ENCODE results near the gene ALOX12B.
A peak's percentile ranks its signal among the peaks of the same experiment; 100 is the strongest.

ALOX12B gene

DNA sequence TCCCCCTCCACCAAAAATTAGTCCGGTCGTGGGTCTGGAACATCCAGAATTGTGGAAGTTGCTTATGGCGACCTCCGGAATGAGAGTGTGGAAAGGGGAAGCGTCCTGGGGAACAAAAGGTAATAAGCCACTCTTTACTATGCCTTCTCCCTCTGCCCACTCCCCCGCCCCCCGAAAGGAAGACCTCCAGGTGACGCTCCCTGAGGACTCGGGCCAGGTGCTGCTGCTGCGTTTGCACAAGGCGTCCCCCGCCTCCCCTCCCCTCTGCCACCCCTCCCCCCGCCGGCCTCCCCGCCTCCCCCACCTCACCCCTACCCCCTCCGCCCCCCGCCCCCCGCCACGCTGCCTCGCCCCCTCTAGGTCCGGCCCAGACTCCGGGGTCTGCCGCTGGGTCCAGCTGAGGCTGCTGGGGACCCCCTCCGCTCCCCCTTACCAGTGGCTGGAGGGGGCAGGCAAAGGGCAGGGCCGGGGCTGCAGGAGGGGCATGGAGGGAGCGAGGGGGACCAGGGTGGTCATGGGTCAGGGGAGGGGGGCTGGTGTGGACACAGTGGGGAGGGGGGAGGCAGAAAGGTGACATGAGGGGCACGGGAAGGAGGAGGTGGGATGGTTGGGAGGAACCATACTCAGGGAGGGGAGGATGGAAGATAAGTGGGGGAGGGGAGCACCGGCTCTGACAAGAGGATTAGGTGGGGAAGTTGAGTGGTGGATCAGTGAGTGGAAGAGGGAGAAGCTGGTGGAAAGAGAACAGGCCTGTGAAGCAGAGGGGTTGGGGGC lies 23.6 kb downstream of the ALOX12B start:
- DNase-seq: no peak

DNA sequence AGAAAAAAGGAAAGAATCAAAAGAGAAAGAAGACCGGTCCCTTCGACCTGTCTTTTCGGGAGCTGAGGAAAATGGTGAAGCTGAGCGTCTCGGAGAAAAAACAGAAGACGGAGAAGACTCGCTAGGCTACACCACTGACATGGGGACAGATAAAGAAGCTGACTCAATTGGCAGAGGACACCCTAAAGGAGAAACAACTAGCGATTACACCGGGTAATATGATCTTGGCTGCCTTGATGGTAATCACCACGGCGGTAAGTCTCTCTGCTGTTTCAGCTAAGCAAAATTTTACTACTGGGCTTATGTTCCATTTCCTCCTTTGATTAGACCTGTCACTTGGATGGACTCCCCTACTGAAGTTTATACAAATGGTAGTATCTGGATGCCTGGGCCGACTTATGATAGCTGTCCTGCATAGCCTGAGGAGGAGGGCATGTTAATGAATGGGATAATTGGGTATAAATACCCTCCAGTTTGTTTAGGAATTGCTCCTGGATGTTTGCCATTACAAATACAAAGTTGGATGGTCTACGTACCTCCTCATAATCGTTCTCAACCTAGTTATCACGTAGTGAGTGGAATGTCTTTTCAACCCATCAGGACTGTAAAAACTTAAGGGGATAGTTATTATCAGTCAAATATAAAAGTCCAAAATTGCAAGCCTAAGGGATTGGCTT lies 24.6 kb downstream of the ALOX12B start:
- DNase-seq: no peak

DNA sequence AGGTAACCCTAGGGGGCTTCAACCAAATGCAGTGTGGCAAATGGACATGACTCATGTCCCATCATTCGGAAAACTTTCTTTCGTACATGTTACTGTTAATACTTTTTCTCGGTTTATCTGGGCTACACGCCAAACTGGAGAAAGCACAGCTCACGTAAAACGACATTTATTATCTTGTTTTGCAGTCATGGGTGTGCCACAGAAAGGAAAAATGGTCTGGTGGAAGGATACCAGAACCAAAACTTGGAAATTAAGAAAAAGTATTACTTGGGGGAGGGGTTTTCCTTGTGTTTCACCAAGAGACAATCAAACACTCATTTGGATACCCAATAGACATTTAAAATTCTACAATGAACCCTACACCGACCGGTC lies 25.1 kb downstream of the ALOX12B start:
- peak; percentile 4 for DNase-seq

DNA sequence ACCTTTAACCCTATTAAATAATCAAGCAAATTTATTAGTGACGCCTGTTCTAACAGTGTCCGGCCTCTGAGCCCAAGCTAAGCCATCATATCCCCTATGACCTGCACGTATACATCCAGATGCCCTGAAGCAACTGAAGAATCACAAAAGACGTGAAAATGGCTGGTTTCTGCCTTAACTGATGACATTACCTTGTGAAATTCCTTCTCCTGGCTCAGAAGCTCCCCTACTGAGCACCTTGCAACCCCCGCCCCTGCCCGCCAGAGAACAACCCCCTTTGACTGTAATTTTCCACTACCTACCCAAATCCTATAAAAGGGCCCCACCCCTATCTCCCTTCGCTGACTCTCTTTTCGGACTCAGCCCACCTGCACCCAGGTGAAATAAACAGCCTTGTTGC lies 25.7 kb downstream of the ALOX12B start:
- peak; percentile 6 for DNase-seq

DNA sequence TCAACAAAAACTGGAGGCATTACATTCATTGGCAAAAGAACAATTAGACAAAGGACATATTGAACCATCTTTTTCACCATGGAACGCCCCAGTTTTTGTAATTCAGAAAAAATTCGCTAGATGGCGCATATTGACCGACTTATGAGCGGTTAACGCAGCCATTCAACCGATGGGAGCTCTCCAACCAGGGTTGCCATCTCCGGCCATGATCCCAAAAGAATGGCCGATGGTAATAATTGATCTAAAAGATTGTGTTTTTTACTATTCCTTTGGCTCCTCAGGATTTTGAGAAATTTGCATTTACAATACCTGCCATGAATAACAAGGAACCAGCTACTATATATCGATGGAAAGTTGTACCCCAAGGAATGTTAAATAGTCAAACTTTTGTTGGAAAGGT lies 27.2 kb downstream of the ALOX12B start:
- DNase-seq: peak; percentile 64

DNA sequence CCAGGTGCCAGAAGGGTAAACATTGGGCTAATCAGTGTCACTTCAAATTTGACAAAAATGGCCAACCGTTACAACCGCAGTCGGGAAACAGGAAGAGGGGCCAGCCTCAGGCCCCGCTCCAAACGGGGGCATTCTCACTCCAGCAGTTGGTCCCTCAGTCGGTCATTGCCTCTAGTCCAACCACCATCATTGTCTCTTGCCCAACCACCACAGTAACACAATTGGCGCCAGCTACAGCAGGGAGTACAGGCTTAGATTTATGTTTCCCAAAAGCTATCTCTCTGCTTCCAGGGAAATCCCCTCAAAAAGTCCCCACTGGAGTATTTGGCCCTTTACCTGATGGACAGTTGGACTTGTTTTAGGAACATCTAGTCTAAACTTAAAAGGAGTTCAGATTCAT lies 28.4 kb downstream of the ALOX12B start:
- no peak for DNase-seq

DNA sequence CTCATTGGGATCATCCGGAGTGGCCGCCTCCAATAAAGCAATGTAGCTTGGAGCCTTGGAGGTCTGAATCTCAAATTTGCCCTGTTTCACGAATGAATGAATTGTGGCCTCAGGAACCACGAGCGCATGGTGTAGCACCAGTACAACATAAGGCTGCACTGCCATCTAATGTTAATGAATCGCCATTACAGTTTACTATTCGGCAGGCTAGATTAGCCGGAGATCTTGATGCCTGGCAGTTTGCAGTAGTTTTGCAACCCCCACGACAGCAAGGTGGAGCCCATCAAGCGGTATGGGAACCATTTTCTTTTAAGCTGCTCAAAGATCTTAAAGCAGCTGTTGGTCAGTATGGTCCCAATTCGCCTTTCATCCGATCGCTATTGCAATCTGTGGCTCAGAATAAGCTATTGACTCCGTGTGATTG lies 29.8 kb downstream of the ALOX12B start:
- DNase-seq: peak; percentile 65

DNA sequence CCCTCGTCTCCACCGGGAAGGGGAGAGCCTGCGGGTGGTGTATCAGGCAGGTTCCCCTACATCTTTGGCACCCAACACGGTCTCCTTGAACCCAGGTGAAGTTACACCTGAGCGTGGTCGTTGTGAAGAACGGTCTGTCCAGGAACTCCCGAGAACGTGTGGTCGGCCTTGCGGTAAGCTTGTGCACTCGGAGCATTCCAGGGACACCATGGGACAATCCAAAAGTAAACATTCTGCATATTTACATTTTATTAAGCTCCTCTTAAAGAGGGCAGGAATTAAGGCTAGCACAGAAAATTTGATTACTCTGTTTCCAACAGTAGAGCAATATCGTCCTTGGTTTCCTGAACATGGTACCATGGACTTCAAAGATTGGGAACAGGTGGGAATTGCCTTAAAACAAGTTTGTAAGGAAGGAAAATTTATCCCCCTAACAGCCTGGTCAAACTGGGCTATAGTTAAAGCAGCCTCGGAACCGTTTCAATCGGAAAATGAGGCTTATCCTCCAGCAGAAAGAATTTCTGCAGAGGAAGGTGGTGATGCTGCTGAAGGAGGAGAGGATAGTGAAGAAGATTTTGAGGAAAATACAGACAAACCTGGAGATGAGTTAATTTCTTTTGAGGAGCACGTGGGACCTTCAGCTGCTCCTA lies 30.4 kb downstream of the ALOX12B start:
- DNase-seq: no peak

DNA sequence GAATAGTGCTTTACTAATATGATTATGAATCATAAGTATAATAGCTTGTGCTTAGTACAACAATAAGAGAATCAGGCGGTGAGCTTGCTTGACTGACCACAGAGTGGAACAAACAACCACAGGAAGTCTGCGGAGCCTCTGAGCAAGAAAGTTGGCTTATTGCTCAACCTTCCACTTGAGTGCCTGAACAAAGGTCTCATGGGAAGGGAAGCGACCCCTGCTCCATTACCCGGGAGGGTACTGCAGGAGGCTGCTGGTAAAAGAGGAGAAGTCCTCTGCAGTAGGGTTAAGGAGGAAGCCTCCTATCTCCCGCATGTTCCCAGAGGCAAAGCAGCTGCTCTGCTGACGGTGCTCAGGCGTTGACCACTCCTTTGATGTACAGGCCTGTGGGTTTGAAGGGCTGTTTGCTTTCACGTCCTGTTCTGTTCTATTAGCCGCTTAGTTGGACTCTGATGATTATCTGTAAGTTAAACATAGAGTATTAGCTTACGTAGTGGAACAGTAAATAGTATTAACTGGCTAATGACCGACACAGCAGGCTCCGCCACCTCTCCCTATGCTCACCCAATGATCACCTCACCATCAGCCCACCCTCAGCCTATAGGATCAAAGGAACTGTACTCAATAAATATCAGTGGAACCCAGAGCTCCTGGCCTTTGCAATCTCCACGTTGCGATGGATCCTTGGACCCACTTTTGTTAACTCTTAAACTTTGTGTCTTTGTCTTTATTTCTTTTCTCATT lies 31.1 kb downstream of the ALOX12B start:
- peak; percentile 61 for DNase-seq

DNA sequence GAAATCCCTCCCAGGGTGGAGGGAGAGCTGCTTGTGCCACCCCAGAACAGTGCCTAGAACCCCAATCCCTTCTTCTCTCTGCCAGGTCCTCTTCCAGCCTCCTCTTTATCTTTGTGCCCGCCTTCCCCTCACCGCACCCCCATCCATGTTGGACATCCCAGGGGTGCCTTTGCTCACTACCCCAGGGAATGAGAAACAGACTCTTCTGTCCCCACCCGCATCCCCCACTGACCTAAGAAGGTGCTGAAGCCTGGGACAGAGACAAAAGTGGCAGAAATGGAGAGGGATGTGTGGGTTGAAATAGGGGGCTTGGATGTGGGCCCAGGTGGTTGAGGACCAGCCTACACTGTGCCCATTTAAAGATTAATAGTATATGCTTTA lies 31.7 kb downstream of the ALOX12B start:
- no peak for DNase-seq

DNA sequence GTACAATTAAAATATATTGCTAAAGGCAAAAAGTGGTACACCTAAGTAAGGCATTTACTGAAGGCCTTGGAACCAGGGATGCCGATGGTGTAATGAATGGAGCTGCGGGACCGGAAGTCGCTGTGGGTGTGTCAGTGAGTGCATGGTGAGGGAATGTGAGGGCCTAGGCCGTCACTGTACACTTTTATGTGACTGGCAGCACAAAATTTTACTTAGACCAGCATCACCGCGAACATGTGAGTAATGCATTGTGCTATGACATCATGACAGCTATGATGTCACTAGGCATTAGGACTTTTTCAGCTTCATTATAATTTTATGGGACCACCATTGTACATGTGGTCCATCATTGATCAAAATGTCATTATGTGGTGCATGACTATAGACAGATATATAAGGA lies 33.9 kb downstream of the ALOX12B start:
- DNase-seq: no peak

DNA sequence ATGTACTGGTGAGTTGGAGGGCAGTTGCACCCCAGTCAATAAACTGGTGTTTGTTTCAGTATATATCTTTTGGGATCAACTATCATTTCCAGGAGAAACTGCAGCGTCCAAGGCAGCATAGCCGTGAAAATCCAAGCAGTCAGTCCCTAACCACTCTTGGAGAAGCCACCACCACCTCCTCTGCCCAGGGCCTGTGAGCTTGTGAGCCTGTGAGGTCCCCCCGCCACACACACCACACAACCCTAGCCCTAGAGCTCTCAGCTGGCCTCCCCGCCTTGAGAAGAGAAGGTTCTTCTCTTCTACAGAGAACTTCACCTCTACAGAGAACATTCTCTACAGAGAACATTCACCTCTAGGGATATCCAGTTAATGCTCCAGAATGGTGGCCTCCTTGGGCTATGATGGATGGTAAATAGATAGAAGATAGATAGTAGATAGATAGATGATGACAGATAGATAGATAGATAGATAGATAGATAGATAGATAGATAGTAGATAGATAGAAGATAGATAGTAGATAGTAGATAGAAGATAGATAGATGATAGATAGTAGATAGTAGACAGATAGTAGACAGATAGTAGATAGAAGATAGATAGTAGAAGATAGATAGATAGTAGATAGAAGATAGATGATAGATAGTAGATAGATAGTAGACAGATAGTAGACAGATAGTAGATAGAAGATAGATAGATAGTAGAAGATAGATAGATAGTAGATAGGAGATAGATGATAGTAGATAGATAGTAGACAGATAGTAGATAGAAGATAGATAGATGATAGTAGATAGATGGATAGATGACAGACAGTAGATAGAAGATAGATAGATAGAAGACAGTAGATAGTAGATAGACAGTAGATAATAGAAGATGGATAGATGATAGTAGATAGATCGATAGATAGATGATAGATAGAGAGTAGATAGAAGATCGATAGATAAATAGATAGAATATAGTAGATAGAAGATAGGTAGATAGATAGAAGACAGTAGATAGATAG lies 35.0 kb downstream of the ALOX12B start:
- no peak for DNase-seq

DNA sequence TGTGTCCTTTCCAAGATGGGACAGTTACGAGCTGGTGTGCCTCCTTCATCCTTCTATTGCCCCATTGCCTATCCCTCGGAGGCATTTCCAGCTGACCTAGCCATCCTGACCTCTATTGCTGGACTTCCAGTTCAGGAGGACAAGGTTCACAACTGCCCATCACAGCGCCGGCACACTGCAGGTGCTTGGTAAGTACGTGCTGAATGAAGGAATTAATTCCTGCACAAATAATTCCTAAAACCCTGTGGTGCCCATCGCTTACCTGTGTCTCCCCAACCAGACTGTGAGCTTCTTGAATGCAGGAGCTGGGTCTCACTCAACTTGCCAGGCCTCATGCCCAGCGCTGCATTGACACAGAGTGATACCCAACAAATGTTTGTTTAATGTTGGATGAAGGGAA lies 35.7 kb downstream of the ALOX12B start:
- no peak for DNase-seq

DNA sequence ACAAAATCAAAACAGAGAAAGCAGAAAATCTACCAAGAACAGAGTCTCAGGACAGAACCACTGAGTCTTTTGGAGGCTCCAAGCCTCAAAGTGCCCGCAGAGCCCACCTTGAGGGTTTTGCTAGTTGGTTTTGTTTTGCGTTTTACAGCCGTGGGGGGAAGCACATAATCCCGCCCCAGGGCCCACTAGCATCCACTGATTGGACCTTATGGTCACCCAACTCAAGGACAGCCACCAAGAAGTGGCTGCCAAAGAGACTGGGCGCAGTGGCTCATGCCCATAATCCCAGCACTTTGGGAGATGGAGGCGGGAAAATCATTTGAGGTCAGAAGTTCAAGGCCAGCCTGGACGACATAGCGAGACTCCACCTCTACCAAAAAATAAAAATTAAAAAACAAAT lies 38.8 kb downstream of the ALOX12B start:
- DNase-seq: no peak

DNA sequence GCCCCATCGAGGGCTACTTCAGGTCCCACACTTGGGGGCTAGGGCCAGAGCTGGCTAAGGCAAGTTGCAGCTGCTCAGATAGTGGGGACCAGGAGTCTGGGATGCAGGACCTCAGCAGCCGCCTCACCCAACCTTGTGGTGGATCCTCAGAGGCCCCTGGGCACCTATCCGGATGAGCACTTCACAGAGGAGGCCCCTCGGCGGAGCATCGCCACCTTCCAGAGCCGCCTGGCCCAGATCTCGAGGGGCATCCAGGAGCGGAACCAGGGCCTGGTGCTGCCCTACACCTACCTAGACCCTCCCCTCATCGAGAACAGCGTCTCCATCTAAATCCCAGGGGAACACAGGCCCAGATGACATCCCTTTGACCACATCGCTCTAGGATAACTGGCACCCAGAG lies 39.3 kb downstream of the ALOX12B start:
- no peak for DNase-seq

DNA sequence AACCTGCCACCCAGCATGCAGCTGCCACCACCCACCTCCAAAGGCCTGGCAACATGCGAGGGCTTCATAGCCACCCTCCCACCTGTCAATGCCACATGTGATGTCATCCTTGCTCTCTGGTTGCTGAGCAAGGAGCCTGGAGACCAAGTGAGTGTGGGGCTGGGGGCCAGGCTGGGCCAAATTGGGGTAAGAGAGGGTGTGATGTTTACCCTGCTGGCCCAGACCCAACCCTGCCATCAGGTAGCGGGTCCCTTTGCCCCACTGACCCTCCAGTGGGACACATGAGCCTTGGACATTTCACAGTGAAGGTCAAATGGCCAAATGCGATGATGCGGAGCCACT lies 39.8 kb downstream of the ALOX12B start:
- no peak for DNase-seq

DNA sequence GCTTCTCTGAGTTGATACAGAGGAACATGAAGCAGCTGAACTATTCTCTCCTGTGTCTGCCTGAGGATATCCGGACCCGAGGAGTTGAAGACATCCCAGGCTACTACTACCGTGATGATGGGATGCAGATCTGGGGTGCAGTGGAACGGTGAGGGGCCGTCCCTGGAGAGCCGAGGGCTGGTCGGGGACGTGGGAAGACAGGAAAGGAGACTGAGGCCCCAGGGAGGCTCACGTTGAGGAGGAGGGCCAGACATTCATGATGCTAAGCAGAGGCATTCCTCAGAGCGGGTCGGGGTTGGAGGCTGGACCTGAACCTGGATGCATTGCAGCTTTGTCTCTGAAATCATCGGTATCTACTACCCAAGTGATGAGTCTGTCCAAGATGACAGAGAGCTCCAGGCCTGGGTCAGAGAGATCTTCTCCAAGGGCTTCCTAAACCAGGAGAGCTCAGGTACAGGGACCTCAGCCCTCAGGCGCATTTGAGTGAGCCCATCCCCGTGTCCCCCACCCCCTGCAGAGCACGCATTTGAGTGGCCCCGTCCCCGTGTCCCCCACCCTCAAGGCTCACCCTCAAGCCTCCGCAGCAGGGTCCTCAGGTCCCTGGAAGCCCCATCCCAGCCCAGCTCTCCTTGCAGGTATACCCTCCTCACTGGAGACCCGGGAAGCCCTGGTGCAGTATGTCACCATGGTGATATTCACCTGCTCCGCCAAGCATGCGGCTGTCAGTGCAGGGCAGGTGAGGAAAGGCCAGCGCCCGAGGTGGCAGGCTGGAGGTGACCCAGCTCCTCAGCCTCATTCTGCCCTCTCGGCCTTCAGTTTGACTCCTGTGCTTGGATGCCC lies 40.4 kb downstream of the ALOX12B start:
- DNase-seq: no peak

DNA sequence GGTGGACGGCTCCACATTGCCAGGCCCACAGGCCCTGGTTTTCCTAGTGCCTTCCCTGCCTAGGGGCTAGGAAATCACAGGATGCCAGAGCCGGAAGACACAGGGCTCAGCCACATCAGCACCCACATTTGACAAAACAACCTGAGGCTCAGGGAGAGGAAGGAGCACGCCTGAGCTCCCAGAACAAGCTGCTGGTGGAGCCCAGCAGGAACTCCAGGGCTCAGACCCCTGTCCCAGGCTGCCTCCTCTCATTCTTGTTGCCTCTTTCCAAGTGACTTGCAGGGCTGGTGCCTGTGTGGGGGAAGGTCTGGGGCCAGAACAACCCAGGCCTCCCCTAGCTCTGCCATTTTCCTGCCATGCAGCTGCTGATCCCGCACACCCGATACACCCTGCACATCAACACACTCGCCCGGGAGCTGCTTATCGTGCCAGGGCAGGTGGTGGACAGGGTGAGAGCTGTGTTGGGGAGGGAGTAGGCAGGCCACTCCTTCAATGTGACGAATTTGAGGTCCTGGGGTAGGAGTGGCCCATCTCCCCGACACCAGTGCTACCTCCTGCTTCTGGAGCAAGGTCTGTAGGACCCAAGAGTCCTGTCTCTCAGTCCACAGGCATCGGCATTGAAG lies 41.1 kb downstream of the ALOX12B start:
- no peak for DNase-seq

DNA sequence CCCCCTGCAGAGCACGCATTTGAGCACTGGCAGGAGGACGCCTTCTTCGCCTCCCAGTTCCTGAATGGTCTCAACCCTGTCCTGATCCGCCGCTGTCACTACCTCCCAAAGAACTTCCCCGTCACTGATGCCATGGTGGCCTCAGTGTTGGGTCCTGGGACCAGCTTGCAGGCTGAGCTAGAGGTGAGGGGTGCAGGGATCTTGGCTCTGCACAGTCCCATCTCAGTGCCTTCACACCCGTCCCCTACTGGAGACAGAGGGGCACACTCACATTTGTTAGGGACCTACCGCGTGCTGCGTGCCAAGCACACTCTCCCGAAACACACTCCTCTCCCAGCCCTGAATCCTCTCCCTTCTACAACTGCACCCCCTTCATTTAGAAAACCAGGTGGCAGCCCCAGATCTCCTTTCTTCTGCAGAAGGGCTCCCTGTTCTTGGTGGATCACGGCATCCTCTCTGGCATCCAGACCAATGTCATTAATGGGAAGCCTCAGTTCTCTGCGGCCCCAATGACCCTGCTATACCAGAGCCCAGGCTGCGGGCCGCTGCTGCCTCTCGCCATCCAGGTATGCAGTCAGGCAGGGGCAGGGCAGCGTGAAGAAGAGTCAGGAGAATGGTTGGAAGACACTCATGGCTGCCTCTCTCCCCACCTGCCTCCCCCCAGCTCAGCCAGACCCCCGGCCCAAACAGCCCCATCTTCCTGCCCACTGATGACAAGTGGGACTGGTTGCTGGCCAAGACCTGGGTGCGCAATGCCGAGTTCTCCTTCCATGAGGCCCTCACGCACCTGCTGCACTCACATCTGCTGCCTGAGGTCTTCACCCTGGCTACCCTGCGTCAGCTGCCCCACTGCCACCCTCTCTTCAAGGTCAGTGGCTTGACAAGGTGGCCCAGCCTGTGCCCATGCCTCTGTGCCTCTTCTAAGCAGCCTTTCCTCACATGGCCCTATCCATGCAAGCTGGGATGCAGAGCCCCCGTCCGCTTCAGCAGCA lies 42.4 kb downstream of the ALOX12B start:
- DNase-seq: no peak

DNA sequence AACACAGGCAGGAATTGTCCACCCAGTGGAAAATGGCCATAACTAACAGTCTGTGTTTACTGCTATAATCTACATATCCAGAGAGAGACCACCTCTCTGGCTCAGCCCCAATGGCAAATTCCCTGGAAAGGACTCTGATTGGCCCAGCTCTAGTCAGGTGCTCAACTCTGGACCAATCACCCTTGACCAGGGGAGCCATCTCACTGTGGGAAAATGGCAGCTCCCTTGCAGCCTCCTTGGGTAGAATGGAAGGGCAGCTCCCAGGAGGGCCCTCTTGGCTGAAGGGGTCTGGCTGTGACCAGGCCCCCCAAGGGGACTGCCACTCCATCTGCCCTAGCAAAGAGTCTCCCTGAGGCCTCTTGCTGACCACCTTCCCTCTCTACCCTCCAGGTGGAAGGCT lies 45.5 kb downstream of the ALOX12B start:
- no peak for DNase-seq
